Fibroblast of skin of right quadriceps (primary cell): Measurements from ENCODE around the gene FAM234A.

Source experiments
- DNase-seq: peaks from one replicate; pipeline ENCODE4 v3.0.0-alpha.2; 2013

The FAM234A gene

GRCh38 chr16:283033-283805 is 48.6 kb downstream of the FAM234A start, which contains the start of gene PDIA2:
Gene PDIA2, plus strand, starts transcription at chr16:283164. Its CDS starts 6 bp downstream, at chr16:283170.
- no peak for DNase-seq

GRCh38 chr16:284204-285120 is 49.8 kb downstream of the FAM234A start:
- no peak for DNase-seq

GRCh38 chr16:285146-286055 is 50.8 kb downstream of the FAM234A start:
- no peak for DNase-seq

GRCh38 chr16:286491-287297 is 52.1 kb downstream of the FAM234A start:
- no peak for DNase-seq

GRCh38 chr16:287298-287811 is 52.7 kb downstream of the FAM234A start:
- DNase-seq, result no peak

- no peak for DNase-seq
Measured at GRCh38 chr16:287981-288920, 53.6 kb downstream of the FAM234A start.

GRCh38 chr16:289395-289997 is 54.9 kb downstream of the FAM234A start:
- DNase-seq, result no peak

GRCh38 chr16:290015-290680 is 55.5 kb downstream of the FAM234A start:
- DNase-seq, result no peak

- DNase-seq, result no peak
Measured at GRCh38 chr16:290681-291405, 56.2 kb downstream of the FAM234A start.

GRCh38 chr16:291539-291938 is 56.9 kb downstream of the FAM234A start:
- no peak for DNase-seq

GRCh38 chr16:293043-293775 is 58.6 kb downstream of the FAM234A start:
- no peak for DNase-seq

- DNase-seq, result no peak
Measured at GRCh38 chr16:296276-296675, 61.7 kb downstream of the FAM234A start.

- no peak for DNase-seq
Measured at GRCh38 chr16:296806-297510, 62.3 kb downstream of the FAM234A start.

- no peak for DNase-seq
Measured at GRCh38 chr16:297832-298231, 63.2 kb downstream of the FAM234A start.

GRCh38 chr16:301235-301634 is 66.6 kb downstream of the FAM234A start:
- no peak for DNase-seq

GRCh38 chr16:301950-302349 is 67.3 kb downstream of the FAM234A start:
- no peak for DNase-seq

GRCh38 chr16:303760-304505 is 69.3 kb downstream of the FAM234A start:
- no peak for DNase-seq
